Measurements from ENCODE around the gene PPME1.

DNA sequence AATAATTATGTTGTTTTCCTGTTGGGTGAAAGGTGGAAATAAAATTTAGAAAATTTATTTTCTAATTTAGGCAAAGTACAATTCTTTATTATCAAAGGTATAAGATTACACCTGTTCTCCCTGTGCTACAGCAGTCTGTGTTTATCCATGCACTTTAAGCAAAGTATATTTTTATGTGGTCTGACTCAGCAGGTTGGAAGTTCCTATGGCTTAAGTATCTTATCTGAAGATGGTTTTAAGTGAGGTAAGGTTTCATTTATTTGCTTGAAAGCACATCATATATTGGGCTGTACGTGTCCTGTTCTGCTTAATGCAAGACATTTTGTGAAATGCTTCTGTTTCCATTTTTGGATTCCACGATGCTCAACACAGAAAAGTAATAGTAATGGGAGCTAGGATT, 14.6 kb downstream of the PPME1 start:
- TF ChIP-seq, protein P1, sequence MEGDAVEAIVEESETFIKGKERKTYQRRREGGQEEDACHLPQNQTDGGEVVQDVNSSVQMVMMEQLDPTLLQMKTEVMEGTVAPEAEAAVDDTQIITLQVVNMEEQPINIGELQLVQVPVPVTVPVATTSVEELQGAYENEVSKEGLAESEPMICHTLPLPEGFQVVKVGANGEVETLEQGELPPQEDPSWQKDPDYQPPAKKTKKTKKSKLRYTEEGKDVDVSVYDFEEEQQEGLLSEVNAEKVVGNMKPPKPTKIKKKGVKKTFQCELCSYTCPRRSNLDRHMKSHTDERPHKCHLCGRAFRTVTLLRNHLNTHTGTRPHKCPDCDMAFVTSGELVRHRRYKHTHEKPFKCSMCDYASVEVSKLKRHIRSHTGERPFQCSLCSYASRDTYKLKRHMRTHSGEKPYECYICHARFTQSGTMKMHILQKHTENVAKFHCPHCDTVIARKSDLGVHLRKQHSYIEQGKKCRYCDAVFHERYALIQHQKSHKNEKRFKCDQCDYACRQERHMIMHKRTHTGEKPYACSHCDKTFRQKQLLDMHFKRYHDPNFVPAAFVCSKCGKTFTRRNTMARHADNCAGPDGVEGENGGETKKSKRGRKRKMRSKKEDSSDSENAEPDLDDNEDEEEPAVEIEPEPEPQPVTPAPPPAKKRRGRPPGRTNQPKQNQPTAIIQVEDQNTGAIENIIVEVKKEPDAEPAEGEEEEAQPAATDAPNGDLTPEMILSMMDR (conservative IDR thresholded peaks at IDR 0.05; ENCODE audit: low read depth, low read length) = no peak
- no peak for TF ChIP-seq EZH2 (IDR thresholded peaks at IDR 0.05; ENCODE audit: borderline replicate concordance, low read depth, low read length, poor library complexity, severe bottlenecking)

All from A673 (cell line).